GM23338 (cell line): Measurements from ENCODE around the gene TBCEL.
"Not testable (repeated sequence)": the region's sequence is repeated elsewhere in the genome, so short reads cannot be mapped to it uniquely, and the experiment has no call there.

ENCODE experiments used
- POLR2AphosphoS5 ChIP-seq: IDR thresholded peaks from 2 replicates; pipeline ENCODE4 v1.6.1; 2016; ENCODE audit warnings: antibody characterized with exemption, low read depth
- REST ChIP-seq: IDR thresholded peaks from one replicate; pipeline ENCODE4 v1.6.1; 2018; ENCODE audit warnings: antibody characterized with exemption; ENCODE audit not compliant: unreplicated experiment

GRCh38 chr11:121115024-121115423, 91.1 kb downstream of the TBCEL start:
- TF ChIP-seq REST, POLR2AphosphoS5: not testable (repeated sequence)
